HG03575 (cell line): ENCODE results near the gene AIMP2.
A peak's percentile ranks its signal among the peaks of the same experiment; 100 is the strongest.
"Not testable (repeated sequence)": the region's sequence is repeated elsewhere in the genome, so short reads cannot be mapped to it uniquely, and the experiment has no call there.

Experiments used
- ATAC-seq: cut with Tn5 transposase; IDR thresholded peaks from one replicate; pipeline ENCODE4 v1.9.1; 2021; ENCODE audit not compliant: unreplicated experiment, insufficient number of reproducible peaks, low FRiP score; ENCODE audit errors: extremely low read depth

AIMP2 gene

GRCh38 chr7:6008668-6009611 is at the start of gene AIMP2, which contains the start of gene PMS2:
AIMP2 (plus strand) TSS chr7:6009272; CDS start chr7:6009364, 92 bp downstream.
PMS2 (minus strand) TSS chr7:6009049; CDS start chr7:6009019, 30 bp downstream.
- ATAC-seq: peak; percentile 70

- ATAC-seq: not testable (repeated sequence)
These were observed 45.9 kb upstream of the AIMP2 start for GRCh38 chr7:5963205-5963604.

GRCh38 chr7:5963810-5964209 is 45.3 kb upstream of the AIMP2 start:
- not testable (repeated sequence) for ATAC-seq

- not testable (repeated sequence) for ATAC-seq
These were observed 38.6 kb upstream of the AIMP2 start, which contains the start of gene RSPH10B for GRCh38 chr7:5970347-5970911. RSPH10B (minus strand) TSS chr7:5970689; CDS start chr7:5967116, 3,573 bp downstream.

- ATAC-seq: not testable (repeated sequence)
These were observed 35.5 kb upstream of the AIMP2 start for GRCh38 chr7:5973580-5973979.

- ATAC-seq: not testable (repeated sequence)
These were observed 29.3 kb upstream of the AIMP2 start for GRCh38 chr7:5979680-5980314.

GRCh38 chr7:5987061-5987460 is 22.0 kb upstream of the AIMP2 start:
- ATAC-seq: not testable (repeated sequence)

- ATAC-seq: no peak
These were observed 11.8 kb upstream of the AIMP2 start for GRCh38 chr7:5997210-5997808.

- ATAC-seq: no peak
These were observed 1.7 kb upstream of the AIMP2 start for GRCh38 chr7:6007386-6007785.

- ATAC-seq: not testable (repeated sequence)
These were observed 1.1 kb upstream of the AIMP2 start for GRCh38 chr7:6007835-6008590.

GRCh38 chr7:6010370-6010769 is 1.3 kb downstream of the AIMP2 start:
- ATAC-seq: not testable (repeated sequence)

- no peak for ATAC-seq
These were observed 2.5 kb downstream of the AIMP2 start for GRCh38 chr7:6011541-6011940.

- no peak for ATAC-seq
These were observed 3.5 kb downstream of the AIMP2 start for GRCh38 chr7:6012355-6013104.

GRCh38 chr7:6015917-6016652 is 7.0 kb downstream of the AIMP2 start:
- no peak for ATAC-seq

GRCh38 chr7:6016653-6016966 is 7.5 kb downstream of the AIMP2 start:
- ATAC-seq: no peak

- ATAC-seq: no peak
These were observed 11.6 kb downstream of the AIMP2 start for GRCh38 chr7:6020371-6021286.
